Stimulated activated CD8-positive, alpha-beta memory T cell treated with anti-CD3 and anti-CD28 coated beads, Interleukin-4, amount 100 ng/mL, for 48 hours (primary cell): ENCODE data around the gene SERPINC1.
A peak's percentile ranks its signal among the peaks of the same experiment; 100 is the strongest.
"Not testable (repeated sequence)": the region's sequence is repeated elsewhere in the genome, so short reads cannot be mapped to it uniquely, and the experiment has no call there.

ENCODE experiments used
- DNase-seq: peaks from one replicate; pipeline ENCODE4 v3.0.0-alpha.2; 2020

SERPINC1 gene

GRCh38 chr1:173862146-173862768, 54.9 kb downstream of the SERPINC1 start:
- peak; percentile 68 for DNase-seq

DNA sequence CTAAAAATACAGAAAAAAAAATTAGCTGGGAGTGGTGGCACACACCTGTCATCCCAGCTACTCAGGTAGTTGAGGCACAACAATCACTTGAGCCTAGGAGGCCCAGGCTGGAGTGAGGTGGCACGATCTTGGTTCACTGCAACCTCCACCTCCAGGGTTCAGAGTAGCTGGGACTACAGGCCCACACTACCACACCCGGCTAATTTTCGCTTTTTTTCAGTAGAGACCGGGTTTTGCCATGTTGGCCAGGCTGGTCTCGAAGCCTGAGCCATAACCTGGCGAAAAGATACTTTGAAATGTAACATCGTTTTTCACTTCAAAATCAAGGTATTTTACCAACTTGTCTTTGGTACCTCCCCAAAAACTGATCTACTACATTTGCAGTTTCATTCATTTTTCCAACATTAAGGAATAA, 55.4 kb downstream of the SERPINC1 start:
- DNase-seq: peak; percentile 69

- DNase-seq: no peak
Observed at GRCh38 chr1:173860065-173860464, 57.1 kb downstream of the SERPINC1 start.

- DNase-seq: not testable (repeated sequence)
Observed at GRCh38 chr1:173859547-173859946, 57.6 kb downstream of the SERPINC1 start.

DNA sequence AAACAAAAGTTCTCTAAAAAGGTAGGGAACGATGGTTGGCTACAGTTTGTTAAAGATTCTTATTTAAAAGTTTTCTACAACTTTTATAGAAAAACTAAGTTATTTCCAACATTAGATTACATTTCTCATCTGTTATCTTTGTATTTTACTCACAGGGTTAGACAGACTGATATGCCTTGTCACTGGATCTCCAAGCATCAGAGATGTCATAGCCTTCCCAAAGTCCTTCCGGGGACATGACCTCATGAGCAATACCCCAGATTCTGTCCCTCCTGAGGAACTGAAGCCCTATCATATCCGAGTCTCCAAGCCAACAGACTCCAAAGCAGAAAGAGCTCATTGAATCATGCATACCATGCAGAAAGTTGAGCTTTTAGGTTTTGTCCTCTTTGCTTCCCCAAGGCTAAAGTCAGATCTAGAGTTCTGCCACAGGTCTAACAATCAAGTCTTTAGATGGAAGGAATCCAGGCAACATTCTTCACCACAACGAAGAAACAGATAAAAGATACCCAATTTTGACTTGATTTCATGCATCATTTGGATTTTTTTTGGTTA, 59.7 kb downstream of the SERPINC1 start:
- no peak for DNase-seq

DNA sequence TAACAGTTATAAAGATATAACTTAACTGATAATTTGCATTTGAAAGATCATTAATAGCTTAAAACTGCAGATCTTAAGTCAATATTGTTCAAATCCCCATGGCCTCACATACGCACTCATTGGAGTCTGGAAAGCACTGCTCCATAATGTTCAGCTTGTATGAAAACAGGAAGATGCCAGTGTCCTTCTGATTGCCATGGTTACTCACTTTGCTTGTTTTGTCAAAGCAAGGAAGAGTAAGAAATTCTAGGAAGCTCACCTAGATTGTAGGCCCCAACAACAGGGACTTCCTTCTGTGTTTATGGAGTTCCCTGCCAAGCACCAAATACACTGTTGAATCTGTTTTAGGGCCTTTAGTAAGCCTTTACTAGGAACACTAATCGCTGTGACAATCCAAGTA, 60.2 kb downstream of the SERPINC1 start:
- no peak for DNase-seq

GRCh38 chr1:173856014-173856413, 61.1 kb downstream of the SERPINC1 start:
- no peak for DNase-seq
